Measurements from ENCODE around the gene TEX264. TPM values are rescaled to one million over a fixed set of nuclear protein-coding genes. Genes with fewer than 3 reads are reported as not detected.

The TEX264 gene
- polyA plus RNA-seq, 3 donors, result 57.0 to 68.8 (median 66.4) TPM

Other genes starting within 250 kb of the TEX264 start
- gene DCAF1, start 171.2 kb upstream of the TEX264 start, polyA plus RNA-seq (ENCODE audit: insufficient read length in 3 of 3), result 10 to 100 TPM; 27.8 to 31.2 (median 28.7) TPM
- 10 to 100 TPM; 15.4 to 17.7 (median 16.3) TPM for gene RAD54L2, start 132.5 kb upstream of the TEX264 start, polyA plus RNA-seq (ENCODE audit: insufficient read length in 3 of 3)
- gene GRM2, start 35.8 kb downstream of the TEX264 start, polyA plus RNA-seq (ENCODE audit: insufficient read length in 3 of 3), result under 1 TPM; 0.42 to 0.73 (median 0.44) TPM
- gene IQCF6, start 108.0 kb downstream of the TEX264 start, polyA plus RNA-seq (ENCODE audit: insufficient read length in 3 of 3), result not detected
- not detected for gene IQCF2, start 190.4 kb downstream of the TEX264 start, polyA plus RNA-seq (ENCODE audit: insufficient read length in 3 of 3)
- not detected for gene IQCF5, start 204.3 kb downstream of the TEX264 start, polyA plus RNA-seq (ENCODE audit: insufficient read length in 3 of 3)
- gene IQCF1, start 232.1 kb downstream of the TEX264 start, polyA plus RNA-seq (ENCODE audit: insufficient read length in 3 of 3), result not detected